OCI-LY1 (cell line): ENCODE results near the gene GAGE1.

Experiments used
- CTCF ChIP-seq: fragments of 200-600 bp; sonication (generic), shearing (Covaris generic); IDR thresholded peaks from 2 replicates; pipeline ENCODE4 v1.5.1; 2017; ENCODE audit warnings: mild to moderate bottlenecking, antibody characterized with exemption, low read length, moderate library complexity, mixed read lengths
- EZH2 ChIP-seq: fragments of 200-600 bp; sonication (generic), shearing (Covaris generic); IDR thresholded peaks from 2 replicates; pipeline ENCODE4 v1.8.0; 2017; ENCODE audit warnings: borderline replicate concordance, mixed run types, mild to moderate bottlenecking, antibody characterized with exemption, low read length, moderate library complexity, mixed read lengths

GRCh38 chrX:49644991-49645637 is 46.3 kb downstream of the GAGE1 start:
- TF ChIP-seq CTCF (no peak), EZH2 (no peak)
